Measurements from ENCODE around the gene SCD5.

Gene SCD5

GRCh38 chr4:82698412-82698811, 100.2 kb downstream of the SCD5 start:
- H3K4me1 ChIP-seq, result no peaks in the 10 kb centered on the region

GRCh38 chr4:82697561-82697960, 101.0 kb downstream of the SCD5 start:
- no peaks in the 10 kb centered on the region for H3K9me3 ChIP-seq (ENCODE audit: control insufficient read depth, low read length)
- H3K4me2 ChIP-seq (ENCODE audit: low read length), result no peak overlapping the region
- no peaks in the 10 kb centered on the region for H3K79me2 ChIP-seq
- no peaks in the 10 kb centered on the region for H3K4me1 ChIP-seq
- no peaks in the 10 kb centered on the region for H3K27me3 ChIP-seq (ENCODE audit: control insufficient read depth, insufficient read depth, low read length)
- no peak overlapping the region for H3K27ac ChIP-seq
- no peak overlapping the region for H2AFZ ChIP-seq
- H3K36me3 ChIP-seq (ENCODE audit: control insufficient read depth, insufficient read depth, low read length), result no peaks in the 10 kb centered on the region
- H3K4me3 ChIP-seq (ENCODE audit: low read depth, low read length), result no peak overlapping the region
- no peak overlapping the region for H3K9ac ChIP-seq
- TF ChIP-seq CTCF (IDR thresholded peaks at IDR 0.05), result no peak

More at GRCh38 chr4:82698412-82698811, 100.2 kb downstream of the SCD5 start:
- Histone ChIP-seq H3K4me3 (ENCODE audit: low read depth, low read length) (no peak overlapping the region), H3K4me2 (ENCODE audit: low read length) (no peak overlapping the region), H2AFZ (no peak overlapping the region), H3K9ac (no peak overlapping the region), H3K79me2 (no peaks in the 10 kb centered on the region), H3K36me3 (ENCODE audit: control insufficient read depth, insufficient read depth, low read length) (no peaks in the 10 kb centered on the region), H3K27ac (no peak overlapping the region), H3K9me3 (ENCODE audit: control insufficient read depth, low read length) (no peaks in the 10 kb centered on the region), H3K27me3 (ENCODE audit: control insufficient read depth, insufficient read depth, low read length) (no peaks in the 10 kb centered on the region)
- no peak for TF ChIP-seq CTCF (IDR thresholded peaks at IDR 0.05)

- no peaks in the 10 kb centered on the region for H3K36me3 ChIP-seq (ENCODE audit: control insufficient read depth, insufficient read depth, low read length)
- H3K27me3 ChIP-seq (ENCODE audit: control insufficient read depth, insufficient read depth, low read length), result no peaks in the 10 kb centered on the region
- H3K4me1 ChIP-seq, result no peaks in the 10 kb centered on the region
- H3K4me3 ChIP-seq (ENCODE audit: low read depth, low read length), result no peak overlapping the region
- H2AFZ ChIP-seq, result no peak overlapping the region
- no peak overlapping the region for H3K4me2 ChIP-seq (ENCODE audit: low read length)
- no peak overlapping the region for H3K27ac ChIP-seq
- H3K9ac ChIP-seq, result no peak overlapping the region
- H3K9me3 ChIP-seq (ENCODE audit: control insufficient read depth, low read length), result no peaks in the 10 kb centered on the region
- no peaks in the 10 kb centered on the region for H3K79me2 ChIP-seq
- no peak for TF ChIP-seq CTCF (IDR thresholded peaks at IDR 0.05)
These were observed 102.3 kb downstream of the SCD5 start for GRCh38 chr4:82696117-82696860.

- no peaks in the 10 kb centered on the region for H3K79me2 ChIP-seq
- H3K27me3 ChIP-seq (ENCODE audit: control insufficient read depth, insufficient read depth, low read length), result no peaks in the 10 kb centered on the region
- H2AFZ ChIP-seq, result no peak overlapping the region
- H3K9ac ChIP-seq, result no peak overlapping the region
- no peak overlapping the region for H3K4me2 ChIP-seq (ENCODE audit: low read length)
- H3K9me3 ChIP-seq (ENCODE audit: control insufficient read depth, low read length), result no peaks in the 10 kb centered on the region
- TF ChIP-seq CTCF (IDR thresholded peaks at IDR 0.05), result no peak
- H3K4me1 ChIP-seq, result no peaks in the 10 kb centered on the region
- no peak overlapping the region for H3K4me3 ChIP-seq (ENCODE audit: low read depth, low read length)
- no peak overlapping the region for H3K27ac ChIP-seq
- no peaks in the 10 kb centered on the region for H3K36me3 ChIP-seq (ENCODE audit: control insufficient read depth, insufficient read depth, low read length)
These were observed 103.7 kb downstream of the SCD5 start for GRCh38 chr4:82694892-82695291.

- Histone ChIP-seq H3K4me1 (no peaks in the 10 kb centered on the region), H3K9me3 (ENCODE audit: control insufficient read depth, low read length) (no peaks in the 10 kb centered on the region), H3K36me3 (ENCODE audit: control insufficient read depth, insufficient read depth, low read length) (no peaks in the 10 kb centered on the region), H3K27me3 (ENCODE audit: control insufficient read depth, insufficient read depth, low read length) (no peaks in the 10 kb centered on the region), H3K4me3 (ENCODE audit: low read depth, low read length) (no peak overlapping the region), H2AFZ (no peak overlapping the region), H3K9ac (no peak overlapping the region), H3K4me2 (ENCODE audit: low read length) (no peak overlapping the region), H3K27ac (no peak overlapping the region), H3K79me2 (no peaks in the 10 kb centered on the region)
- TF ChIP-seq CTCF (IDR thresholded peaks at IDR 0.05), result no peak
These were observed 104.5 kb downstream of the SCD5 start for GRCh38 chr4:82694046-82694445.

All from parathyroid adenoma (tissue), 2 donors.